A673 (cell line): Measurements from ENCODE around the gene ELK4.

ENCODE experiments used
- EZH2 ChIP-seq: fragments of 200-600 bp; sonication (generic); IDR thresholded peaks from 2 replicates; pipeline ENCODE4 v1.6.1; 2017; ENCODE audit warnings: borderline replicate concordance, low read depth, mild to moderate bottlenecking, mixed read lengths, antibody characterized with exemption, low read length; ENCODE audit not compliant: poor library complexity, severe bottlenecking
- TF ChIP-seq, protein P1 (sequence below): fragments of 300-800, 200-600 bp; sonication (generic); conservative IDR thresholded peaks from 2 replicates; pipeline ENCODE4 v1.5.1; 2017; ENCODE audit warnings: low read depth, mild to moderate bottlenecking, antibody characterized with exemption, low read length, moderate library complexity, mixed read lengths

DNA sequence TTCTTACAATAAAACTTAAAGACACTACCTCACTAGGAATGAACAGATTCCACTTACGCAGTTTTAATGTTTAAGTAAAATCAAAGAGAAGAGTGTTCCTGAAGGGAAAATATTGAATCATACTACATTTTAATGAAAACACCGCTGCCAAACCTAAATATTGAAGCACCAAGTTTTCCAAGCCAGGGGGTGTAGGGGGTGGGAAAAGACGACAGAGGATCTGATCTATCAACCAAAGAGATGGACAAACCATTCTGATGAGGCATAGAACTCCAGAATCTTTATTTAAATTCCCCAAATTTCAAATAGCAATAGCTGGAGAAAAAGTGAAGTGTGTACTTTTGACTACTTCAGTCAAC is 1.2 kb downstream of the ELK4 start:
- TF ChIP-seq, protein P1, sequence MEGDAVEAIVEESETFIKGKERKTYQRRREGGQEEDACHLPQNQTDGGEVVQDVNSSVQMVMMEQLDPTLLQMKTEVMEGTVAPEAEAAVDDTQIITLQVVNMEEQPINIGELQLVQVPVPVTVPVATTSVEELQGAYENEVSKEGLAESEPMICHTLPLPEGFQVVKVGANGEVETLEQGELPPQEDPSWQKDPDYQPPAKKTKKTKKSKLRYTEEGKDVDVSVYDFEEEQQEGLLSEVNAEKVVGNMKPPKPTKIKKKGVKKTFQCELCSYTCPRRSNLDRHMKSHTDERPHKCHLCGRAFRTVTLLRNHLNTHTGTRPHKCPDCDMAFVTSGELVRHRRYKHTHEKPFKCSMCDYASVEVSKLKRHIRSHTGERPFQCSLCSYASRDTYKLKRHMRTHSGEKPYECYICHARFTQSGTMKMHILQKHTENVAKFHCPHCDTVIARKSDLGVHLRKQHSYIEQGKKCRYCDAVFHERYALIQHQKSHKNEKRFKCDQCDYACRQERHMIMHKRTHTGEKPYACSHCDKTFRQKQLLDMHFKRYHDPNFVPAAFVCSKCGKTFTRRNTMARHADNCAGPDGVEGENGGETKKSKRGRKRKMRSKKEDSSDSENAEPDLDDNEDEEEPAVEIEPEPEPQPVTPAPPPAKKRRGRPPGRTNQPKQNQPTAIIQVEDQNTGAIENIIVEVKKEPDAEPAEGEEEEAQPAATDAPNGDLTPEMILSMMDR: no peak
- no peak for TF ChIP-seq EZH2
